GM12875 (cell line): Measurements from ENCODE around the gene PTPN21.
"Not testable (repeated sequence)": the region's sequence is repeated elsewhere in the genome, so short reads cannot be mapped to it uniquely, and the experiment has no call there.

Experiments
- H3K4me3 ChIP-seq: one replicate; pipeline ENCODE4 v1.5.1; 2011; ENCODE audit warnings: low read depth, low read length, control low read depth
- TF ChIP-seq, protein P1 (sequence below): IDR thresholded peaks from 2 replicates; pipeline ENCODE4 v1.5.1; 2011; ENCODE audit warnings: low read depth, mild to moderate bottlenecking, control low read depth, inconsistent platforms, low read length, moderate library complexity, borderline replicate concordance; ENCODE audit not compliant: insufficient read depth

PTPN21 gene

DNA sequence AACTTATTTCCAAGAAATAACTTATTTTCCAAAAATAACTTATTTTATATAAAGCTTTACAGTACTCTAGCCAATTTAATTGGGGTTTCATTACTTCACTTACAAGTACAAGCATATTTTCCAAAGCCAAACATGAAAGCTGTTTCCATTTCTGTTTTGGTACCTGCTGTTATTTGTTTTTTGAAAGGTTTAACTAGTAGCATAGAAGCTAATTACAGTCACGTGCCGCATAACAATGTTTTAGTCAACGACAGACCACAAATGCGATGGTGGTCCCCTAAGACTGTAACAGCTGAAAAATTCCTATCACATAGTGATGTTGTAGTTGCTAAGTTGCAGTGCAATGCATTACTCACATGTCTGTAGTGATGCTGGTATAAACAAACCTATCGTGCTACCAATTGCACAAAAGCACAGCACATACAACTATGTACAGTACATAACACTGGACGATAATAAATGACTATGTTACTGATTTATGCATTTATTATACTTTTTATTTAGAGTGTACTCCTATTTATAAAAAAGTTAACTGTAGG, 21.7 kb downstream of the PTPN21 start:
- no peak overlapping the region for H3K4me3 ChIP-seq
- TF ChIP-seq, protein P1, sequence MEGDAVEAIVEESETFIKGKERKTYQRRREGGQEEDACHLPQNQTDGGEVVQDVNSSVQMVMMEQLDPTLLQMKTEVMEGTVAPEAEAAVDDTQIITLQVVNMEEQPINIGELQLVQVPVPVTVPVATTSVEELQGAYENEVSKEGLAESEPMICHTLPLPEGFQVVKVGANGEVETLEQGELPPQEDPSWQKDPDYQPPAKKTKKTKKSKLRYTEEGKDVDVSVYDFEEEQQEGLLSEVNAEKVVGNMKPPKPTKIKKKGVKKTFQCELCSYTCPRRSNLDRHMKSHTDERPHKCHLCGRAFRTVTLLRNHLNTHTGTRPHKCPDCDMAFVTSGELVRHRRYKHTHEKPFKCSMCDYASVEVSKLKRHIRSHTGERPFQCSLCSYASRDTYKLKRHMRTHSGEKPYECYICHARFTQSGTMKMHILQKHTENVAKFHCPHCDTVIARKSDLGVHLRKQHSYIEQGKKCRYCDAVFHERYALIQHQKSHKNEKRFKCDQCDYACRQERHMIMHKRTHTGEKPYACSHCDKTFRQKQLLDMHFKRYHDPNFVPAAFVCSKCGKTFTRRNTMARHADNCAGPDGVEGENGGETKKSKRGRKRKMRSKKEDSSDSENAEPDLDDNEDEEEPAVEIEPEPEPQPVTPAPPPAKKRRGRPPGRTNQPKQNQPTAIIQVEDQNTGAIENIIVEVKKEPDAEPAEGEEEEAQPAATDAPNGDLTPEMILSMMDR, result no peak

DNA sequence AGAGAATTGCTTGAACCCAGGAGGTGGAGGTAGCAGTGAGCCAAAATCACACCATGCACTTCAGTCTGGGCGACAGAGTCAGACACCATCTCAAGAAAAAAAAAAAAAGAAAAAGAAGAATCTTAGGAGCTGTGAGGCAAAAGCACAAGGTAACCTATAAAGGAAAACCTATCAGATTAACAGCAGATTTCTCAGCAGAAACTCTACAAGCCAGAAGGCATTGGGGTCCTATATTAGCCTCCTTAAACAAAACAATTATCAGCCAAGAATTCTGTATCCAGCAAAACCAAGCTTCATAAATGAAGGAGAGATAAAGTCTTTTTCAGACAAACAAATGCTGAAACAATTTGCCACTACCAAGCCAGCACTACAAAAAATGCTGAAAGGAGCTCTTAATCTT, 24.9 kb downstream of the PTPN21 start:
- not testable (repeated sequence) for H3K4me3 ChIP-seq

DNA sequence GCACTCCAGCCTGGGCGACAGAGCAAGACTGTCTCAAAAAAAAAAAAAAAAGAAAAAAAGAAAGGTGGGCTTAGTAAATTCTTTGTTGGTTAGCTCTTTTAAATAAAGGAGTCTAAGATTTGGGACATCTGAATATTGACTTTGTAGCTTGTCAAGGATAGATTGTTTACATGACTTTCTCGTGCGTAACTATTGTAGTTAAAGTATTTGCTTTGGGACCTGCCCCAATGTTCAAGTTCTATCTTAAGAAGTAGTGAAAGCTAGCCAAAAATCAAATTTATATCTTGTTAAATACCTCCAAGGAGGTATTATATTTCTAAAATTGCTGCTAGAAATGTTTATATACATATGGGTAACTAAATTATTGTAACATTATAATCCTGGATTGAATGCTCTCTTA, 32.4 kb downstream of the PTPN21 start:
- TF ChIP-seq, protein P1, result no peak
- H3K4me3 ChIP-seq, result no peak overlapping the region

DNA sequence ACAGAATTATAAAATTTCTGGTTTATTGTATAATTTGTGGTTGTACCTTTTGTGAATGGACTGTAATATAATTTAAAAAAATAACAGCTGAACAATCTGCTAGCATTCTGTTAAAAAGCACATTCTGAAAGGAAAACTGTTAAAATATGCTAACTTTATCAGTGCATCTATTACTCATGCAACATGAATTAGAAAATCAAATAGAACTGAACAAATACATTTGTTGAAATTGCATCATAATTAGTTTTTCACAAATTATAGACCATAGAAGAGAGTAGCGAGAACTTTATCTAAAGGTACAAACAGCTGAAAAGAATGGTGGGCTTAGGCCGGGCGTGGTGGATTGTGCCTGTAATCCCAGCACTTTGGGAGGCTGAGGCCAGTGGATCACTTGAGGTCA, 33.0 kb downstream of the PTPN21 start:
- TF ChIP-seq, protein P1, result no peak
- H3K4me3 ChIP-seq, result no peak overlapping the region

DNA sequence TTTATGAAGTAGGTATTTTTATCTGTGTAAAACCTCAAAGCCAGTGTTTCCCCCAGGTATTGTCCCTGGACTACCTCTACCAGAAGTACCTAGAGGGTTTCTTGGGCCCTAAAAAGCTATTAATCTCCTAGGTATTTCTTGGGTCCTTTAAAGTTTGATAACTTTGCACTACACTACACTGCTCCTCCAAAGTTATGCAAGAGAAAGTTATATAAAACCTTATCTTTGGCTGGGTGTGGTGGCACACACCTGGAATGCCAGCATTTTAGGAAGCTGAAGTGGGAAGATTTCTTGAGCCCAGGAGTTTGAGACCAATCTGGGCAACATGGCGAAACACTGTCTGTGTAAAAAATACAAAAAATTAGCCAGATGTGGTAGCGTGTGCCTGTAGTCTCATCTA, 34.9 kb downstream of the PTPN21 start:
- no peak overlapping the region for H3K4me3 ChIP-seq
- TF ChIP-seq, protein P1, result no peak

DNA sequence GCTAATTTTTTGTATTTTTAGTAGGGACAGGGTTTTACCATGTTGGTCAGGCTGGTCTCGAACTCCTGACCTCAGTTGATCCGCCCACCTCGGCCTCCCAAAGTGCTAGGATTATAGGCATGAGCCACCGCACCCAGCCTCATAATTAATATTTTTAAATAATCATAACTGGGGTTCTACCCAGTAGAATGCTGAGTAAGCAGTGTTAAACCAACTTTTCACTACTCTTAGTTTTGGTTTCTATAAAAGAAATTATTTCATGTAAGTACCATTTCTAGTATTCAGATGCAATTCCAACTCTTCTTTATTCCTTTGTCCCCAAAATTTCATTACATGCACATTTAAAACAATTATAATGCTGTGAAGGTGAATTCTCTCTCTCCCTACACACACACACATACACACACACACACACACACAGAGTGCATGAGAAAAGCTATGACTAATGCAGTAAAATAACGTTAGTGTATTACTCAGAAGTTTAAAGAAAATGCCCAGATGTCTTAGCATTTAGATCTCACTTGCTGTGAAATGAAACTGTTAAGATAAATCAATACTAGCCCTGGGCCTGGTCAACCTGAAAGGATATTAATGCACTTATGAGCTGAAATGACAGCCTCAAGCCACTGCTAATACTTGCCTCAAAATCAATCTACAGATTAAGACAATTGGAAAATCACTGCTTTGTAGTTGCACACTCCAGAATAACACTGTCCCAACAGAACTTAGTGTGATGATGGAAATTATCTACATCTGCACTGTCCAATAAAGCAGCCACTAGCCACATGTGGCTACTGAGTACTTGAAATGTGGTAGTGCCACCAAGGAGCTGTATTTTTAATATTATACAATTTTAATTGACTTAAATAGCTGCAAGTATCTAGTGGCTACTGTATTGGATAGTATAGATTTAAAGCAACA, 36.0 kb downstream of the PTPN21 start:
- H3K4me3 ChIP-seq, result no peak overlapping the region
- TF ChIP-seq, protein P1, result no peak

DNA sequence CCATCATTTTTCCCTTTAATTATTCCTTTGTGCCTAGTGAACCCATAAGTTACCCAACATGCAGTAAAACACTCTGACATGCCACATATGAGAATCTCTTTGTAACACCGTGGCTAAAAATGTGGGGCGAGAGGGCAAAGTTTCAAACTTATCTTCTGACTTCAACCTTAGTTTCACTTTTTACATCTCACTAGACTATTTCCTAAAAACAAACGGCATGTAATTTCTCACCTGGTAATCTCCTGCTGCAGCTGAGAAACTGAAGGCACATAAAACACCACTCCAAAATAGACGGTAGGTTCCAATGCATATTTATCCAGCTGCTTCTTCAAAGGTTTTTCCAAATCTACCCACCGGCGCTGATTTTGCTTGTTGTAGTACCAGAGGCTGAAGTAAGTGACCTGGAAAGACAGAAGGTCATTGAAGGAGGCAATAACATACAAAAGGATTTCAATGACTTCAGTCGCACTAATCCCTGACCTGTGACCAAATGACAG, 37.9 kb downstream of the PTPN21 start:
- H3K4me3 ChIP-seq, result no peak overlapping the region
- TF ChIP-seq, protein P1, result no peak
